HG02759 (cell line): ENCODE data around the gene ARHGAP23.

Experiments
- ATAC-seq: cut with Tn5 transposase; IDR thresholded peaks from one replicate; pipeline ENCODE4 v1.9.1; 2021; ENCODE audit warnings: mild to moderate bottlenecking, moderate library complexity; ENCODE audit not compliant: unreplicated experiment

The ARHGAP23 gene

DNA sequence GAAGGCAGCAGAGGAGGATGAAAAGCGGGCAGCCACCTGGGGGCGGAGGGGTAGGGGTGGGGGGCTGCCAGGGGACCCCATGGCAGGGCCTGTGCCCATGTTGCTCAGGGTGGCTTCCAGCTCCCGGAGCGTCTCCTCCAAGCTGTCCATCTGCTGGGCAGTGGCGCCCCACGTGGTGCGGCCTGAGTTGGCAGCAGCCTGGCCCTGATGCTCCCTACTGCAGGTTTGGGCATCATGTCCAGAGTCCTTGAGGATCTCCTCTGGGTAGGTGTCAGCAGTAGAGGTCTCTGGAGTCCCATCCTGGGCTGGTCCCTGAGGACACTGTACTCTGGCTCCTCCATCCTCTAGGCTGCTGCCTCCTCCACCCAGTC lies 116.6 kb downstream of the ARHGAP23 start:
- no peak for ATAC-seq

GRCh38 chr17:38545531-38546225 lies 117.4 kb downstream of the ARHGAP23 start:
- ATAC-seq: no peak

- ATAC-seq: no peak
Observed at GRCh38 chr17:38546396-38546795, 118.1 kb downstream of the ARHGAP23 start.

DNA sequence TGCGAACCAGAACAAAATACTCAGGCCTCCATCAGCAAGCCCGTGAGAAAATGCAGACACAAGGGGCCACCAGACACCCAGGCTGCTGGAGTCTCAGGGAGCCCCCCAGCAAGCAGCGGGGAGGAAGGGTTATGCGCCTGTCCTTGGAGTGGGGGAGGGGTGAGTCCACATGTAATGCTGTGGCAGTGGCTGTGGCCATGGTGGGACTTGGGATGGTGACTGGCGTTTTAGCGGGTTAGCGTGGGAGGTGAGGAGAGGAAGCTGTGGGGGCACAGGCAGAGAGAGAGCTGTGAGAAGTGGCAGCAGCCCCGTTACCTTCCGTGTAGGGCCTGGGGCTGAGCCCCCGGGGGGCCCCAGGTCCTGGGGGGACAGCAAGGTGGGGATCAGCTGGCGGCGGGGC lies 119.2 kb downstream of the ARHGAP23 start:
- no peak for ATAC-seq

GRCh38 chr17:38549285-38549684 lies 121.0 kb downstream of the ARHGAP23 start:
- ATAC-seq: no peak

GRCh38 chr17:38550661-38551060 lies 122.4 kb downstream of the ARHGAP23 start:
- ATAC-seq: no peak

DNA sequence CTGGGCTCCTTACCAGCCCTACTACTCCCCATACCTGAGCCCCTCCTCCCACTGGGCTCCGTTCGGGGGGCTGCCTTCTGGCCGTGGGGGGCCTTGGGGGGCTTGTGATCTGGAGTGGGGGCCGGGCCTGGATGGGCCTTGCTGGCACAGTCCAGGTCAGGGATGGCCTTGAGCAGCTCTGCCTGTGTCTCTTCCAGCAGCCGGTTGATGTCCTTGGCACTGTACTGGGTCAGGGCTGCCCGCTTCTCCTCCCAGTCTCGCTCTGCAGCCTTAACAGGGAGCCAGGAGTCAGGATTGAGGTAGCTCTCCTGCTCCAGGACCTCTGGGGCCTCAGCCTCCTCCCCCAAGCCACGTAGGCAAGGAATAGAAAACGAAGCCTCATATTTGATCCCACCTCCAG lies 122.9 kb downstream of the ARHGAP23 start:
- ATAC-seq: no peak

- no peak for ATAC-seq
Observed at GRCh38 chr17:38552343-38552742, 124.1 kb downstream of the ARHGAP23 start.

- ATAC-seq: no peak
Observed at GRCh38 chr17:38554430-38555350, 126.4 kb downstream of the ARHGAP23 start.

GRCh38 chr17:38556239-38556638 lies 128.0 kb downstream of the ARHGAP23 start:
- no peak for ATAC-seq

- no peak for ATAC-seq
Observed at GRCh38 chr17:38557396-38557795, 129.1 kb downstream of the ARHGAP23 start.

GRCh38 chr17:38557836-38558727 lies 129.8 kb downstream of the ARHGAP23 start:
- ATAC-seq: peak; percentile 83

- no peak for ATAC-seq
Observed at GRCh38 chr17:38558728-38559050, 130.4 kb downstream of the ARHGAP23 start.

DNA sequence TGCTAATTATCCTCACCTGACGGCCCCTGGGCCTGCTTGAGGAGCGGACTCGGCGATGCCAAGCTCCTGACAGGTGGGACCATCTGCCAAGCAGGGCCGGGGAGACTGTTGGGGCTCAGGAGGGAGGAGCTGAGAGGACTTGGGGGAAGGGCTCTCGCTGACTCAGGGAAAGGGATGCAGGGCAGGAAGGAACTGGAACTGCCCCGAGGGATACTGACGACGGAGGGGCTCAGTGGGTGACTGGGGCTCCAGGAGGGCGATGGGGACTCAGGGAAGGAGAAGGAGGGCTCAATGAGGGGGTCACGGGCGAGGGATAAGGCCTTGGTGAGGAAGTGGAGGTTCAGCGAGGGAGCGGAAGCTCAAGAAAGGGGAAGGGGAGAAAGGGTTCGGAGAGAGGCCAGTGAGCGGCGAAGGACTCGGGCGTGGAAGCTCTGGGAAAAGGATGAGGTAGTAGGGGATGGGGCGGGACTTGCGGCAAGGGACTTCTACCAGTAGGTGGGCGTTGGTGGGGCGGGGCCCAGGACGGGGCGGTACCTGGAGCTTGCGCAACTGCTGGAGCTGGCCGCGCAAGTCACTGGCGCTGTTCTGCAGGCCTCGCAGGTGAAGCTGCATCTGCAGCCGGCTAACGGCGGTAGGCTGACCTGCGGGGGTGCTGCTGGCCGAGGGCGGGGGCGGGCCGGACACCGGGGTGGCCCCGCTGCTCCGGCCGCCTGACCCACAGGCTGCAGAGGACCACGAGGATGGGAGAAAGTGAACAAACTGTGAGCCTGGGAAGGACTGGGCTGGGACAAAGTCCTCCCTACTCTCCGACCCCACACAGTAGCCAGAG lies 131.0 kb downstream of the ARHGAP23 start:
- peak; percentile 66 for ATAC-seq

- ATAC-seq: no peak
Observed at GRCh38 chr17:38559880-38560230, 131.6 kb downstream of the ARHGAP23 start.

- no peak for ATAC-seq
Observed at GRCh38 chr17:38560503-38561318, 132.4 kb downstream of the ARHGAP23 start.

DNA sequence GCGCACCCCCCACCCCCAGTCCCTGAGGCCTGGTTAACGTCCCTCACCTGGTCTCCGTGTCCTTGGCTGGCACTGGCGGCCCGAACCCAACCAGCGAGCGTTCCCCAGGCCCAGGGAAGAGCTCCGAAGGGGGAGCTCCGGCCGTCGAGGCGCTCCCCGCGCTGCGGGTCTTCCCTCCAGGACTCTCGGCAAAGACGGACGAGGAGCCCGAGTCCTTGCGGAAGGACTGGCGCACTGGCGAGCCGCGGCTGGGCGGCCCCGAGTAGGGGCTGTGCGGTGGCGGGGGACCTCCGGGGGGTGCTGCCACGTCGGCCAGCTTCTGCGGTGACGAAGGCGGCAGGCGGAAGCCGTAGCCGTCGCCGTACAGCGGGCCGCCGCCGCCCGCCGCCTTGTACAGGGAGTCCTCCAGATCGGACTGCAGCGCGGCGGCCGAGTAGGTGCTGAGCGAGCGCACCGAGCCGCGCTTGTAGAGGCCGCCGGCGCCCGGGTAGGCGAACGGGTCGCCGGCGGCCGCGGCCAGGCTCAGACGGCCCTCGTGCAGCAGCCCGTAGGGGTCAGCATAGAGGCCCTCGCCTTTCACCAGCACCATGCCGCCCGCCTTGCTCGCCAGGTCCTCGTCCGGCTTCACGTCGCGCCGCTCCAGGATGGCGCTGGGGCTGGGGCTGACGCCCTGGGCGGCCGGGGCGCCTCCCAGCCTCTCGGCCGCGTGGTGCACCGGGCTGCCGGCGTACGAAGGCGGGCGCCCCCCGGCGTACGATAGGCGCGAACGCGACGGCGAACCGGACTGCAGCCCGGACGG lies 133.4 kb downstream of the ARHGAP23 start:
- no peak for ATAC-seq
